Spleen (tissue), 7 donors: ENCODE data around the gene SV2B.

Experiments
- CTCF ChIP-seq, 11 experiments: fragments of 200-600 bp in 7 of 11; fragments of 450-650 bp in 4 of 11; sonication (generic) in 4 of 11; IDR thresholded peaks in 8 of 11; conservative IDR thresholded peaks in 3 of 11; 1 replicate in 7 of 11; 2 replicates in 4 of 11; pipeline versions ENCODE4 v1.4.0 to v1.8.0; 2016 to 2021; ENCODE audit warnings: antibody characterized with exemption in 11 of 11, inconsistent platforms in 4 of 11, mild to moderate bottlenecking in 1 of 11
- POLR2A ChIP-seq, 3 donors: fragments of 450-650 bp; IDR thresholded peaks; one replicate each; pipeline ENCODE4 v1.5.1; 2017; ENCODE audit warnings: antibody characterized with exemption in 3 of 3, mild to moderate bottlenecking in 1 of 3
- donor health status: DM: no; HTN: no; CAD: no; lungs with moderate emphysema.
- donor health status: DM: no; HTN: no; CAD: no.
- donor health status: DM: no; HTN: no; CAD: no.

- TF ChIP-seq CTCF (IDR thresholded peaks at IDR 0.05 in 8 of 11, conservative IDR thresholded peaks at IDR 0.05 in 3 of 11) (no peak), POLR2A (IDR thresholded peaks at IDR 0.05) (no peak)
Observed at GRCh38 chr15:91171334-91171733, 71.3 kb downstream of the SV2B start.
